GM18861 (cell line): ENCODE results near the gene TRMT61A.
"Not testable (repeated sequence)": the region's sequence is repeated elsewhere in the genome, so short reads cannot be mapped to it uniquely, and the experiment has no call there.

Experiments
- ATAC-seq: cut with Tn5 transposase; IDR thresholded peaks from one replicate; pipeline ENCODE4 v1.9.1; 2021; ENCODE audit not compliant: unreplicated experiment

TRMT61A gene

GRCh38 chr14:103508521-103509329 is 20.3 kb upstream of the TRMT61A start:
- ATAC-seq: no peak

GRCh38 chr14:103509864-103510723 is 18.9 kb upstream of the TRMT61A start:
- ATAC-seq: no peak

- no peak for ATAC-seq
These were observed 18.0 kb upstream of the TRMT61A start for GRCh38 chr14:103510724-103511693.

GRCh38 chr14:103512180-103512579 is 16.8 kb upstream of the TRMT61A start:
- ATAC-seq: not testable (repeated sequence)

- ATAC-seq: no peak
These were observed 16.0 kb upstream of the TRMT61A start for GRCh38 chr14:103512701-103513611.

GRCh38 chr14:103514596-103515421 is 14.2 kb upstream of the TRMT61A start:
- no peak for ATAC-seq

GRCh38 chr14:103516426-103517173 is 12.4 kb upstream of the TRMT61A start:
- ATAC-seq: no peak

GRCh38 chr14:103517174-103517566 is 11.8 kb upstream of the TRMT61A start:
- ATAC-seq: no peak

- ATAC-seq: no peak
These were observed 11.1 kb upstream of the TRMT61A start for GRCh38 chr14:103517721-103518421.

- ATAC-seq: no peak
These were observed 10.5 kb upstream of the TRMT61A start for GRCh38 chr14:103518422-103519042.

GRCh38 chr14:103519043-103519836 is 9.8 kb upstream of the TRMT61A start:
- no peak for ATAC-seq

GRCh38 chr14:103519837-103520212 is 9.2 kb upstream of the TRMT61A start:
- ATAC-seq: no peak

- ATAC-seq: no peak
These were observed 8.7 kb upstream of the TRMT61A start for GRCh38 chr14:103520269-103520656.

- ATAC-seq: no peak
These were observed 8.1 kb upstream of the TRMT61A start for GRCh38 chr14:103520657-103521437.

- no peak for ATAC-seq
These were observed 7.5 kb upstream of the TRMT61A start for GRCh38 chr14:103521438-103521950.
